BE2C (cell line): ENCODE measurements around the gene RIN3.
A peak's percentile ranks its signal among the peaks of the same experiment; 100 is the strongest.

Source experiments
- DNase-seq: peaks from one replicate; pipeline ENCODE4 v3.0.0-alpha.2; 2020
- H3K27me3 ChIP-seq: fragments of 250-450 bp; sonication (Bioruptor Pico); 2 replicates; pipeline ENCODE4 v1.5.1; 2020; ENCODE audit warnings: mild to moderate bottlenecking
- H3K36me3 ChIP-seq: fragments of 250-450 bp; sonication (Bioruptor Pico); 2 replicates; pipeline ENCODE4 v1.5.1; 2020; ENCODE audit warnings: mild to moderate bottlenecking
- H3K4me1 ChIP-seq: fragments of 250-450 bp; sonication (Bioruptor Pico); 2 replicates; pipeline ENCODE4 v1.5.1; 2020
- H3K4me3 ChIP-seq: 2 replicates; pipeline ENCODE4 v1.5.1; 2011; ENCODE audit warnings: low read depth, low read length
- H3K9me3 ChIP-seq: fragments of 250-450 bp; sonication (Bioruptor Pico); 2 replicates; pipeline ENCODE4 v1.5.1; 2020
- CTCF ChIP-seq: IDR thresholded peaks from 2 replicates; pipeline ENCODE4 v1.5.1; 2012; ENCODE audit warnings: mild to moderate bottlenecking, low read depth, low read length

Gene RIN3

GRCh38 chr14:92680781-92681650 is 167.4 kb downstream of the RIN3 start:
- TF ChIP-seq CTCF: peak; percentile 92
- Histone ChIP-seq H3K4me3 (no peak overlapping the region), H3K36me3 (no peaks in the 10 kb centered on the region), H3K4me1 (no peaks in the 10 kb centered on the region), H3K27me3 (no peaks in the 10 kb centered on the region), H3K9me3 (0 out of 2 replicates have a peak, but pooled peaks cover 2% of the 10 kb centered on the region)
- DNase-seq: peak; percentile 74

GRCh38 chr14:92683041-92683440 is 169.5 kb downstream of the RIN3 start:
- no peak for TF ChIP-seq CTCF
- DNase-seq: no peak
- 0 out of 2 replicates have a peak, but pooled peaks cover 2% of the 10 kb centered on the region for H3K9me3 ChIP-seq
- H3K4me1 ChIP-seq: no peaks in the 10 kb centered on the region
- H3K27me3 ChIP-seq: peaks cover 4% of the 10 kb centered on the region; the same call in 1 of the 2 replicates
- no peaks in the 10 kb centered on the region for H3K36me3 ChIP-seq
- no peak overlapping the region for H3K4me3 ChIP-seq

- TF ChIP-seq CTCF: no peak
- no peak for DNase-seq
Observed at GRCh38 chr14:92684801-92685560, 171.4 kb downstream of the RIN3 start.

GRCh38 chr14:92685784-92686355 is 172.3 kb downstream of the RIN3 start:
- DNase-seq: no peak
- Histone ChIP-seq H3K36me3 (no peaks in the 10 kb centered on the region), H3K4me1 (no peaks in the 10 kb centered on the region), H3K27me3 (peaks cover 5% of the 10 kb centered on the region; the same call in 1 of the 2 replicates), H3K9me3 (no peaks in the 10 kb centered on the region), H3K4me3 (no peak overlapping the region)
- TF ChIP-seq CTCF: no peak

More at GRCh38 chr14:92684801-92685560, 171.4 kb downstream of the RIN3 start:
- 0 out of 2 replicates have a peak, but pooled peaks cover 2% of the 10 kb centered on the region for H3K9me3 ChIP-seq
- H3K36me3 ChIP-seq: no peaks in the 10 kb centered on the region
- H3K4me1 ChIP-seq: no peaks in the 10 kb centered on the region
- H3K27me3 ChIP-seq: peaks cover 5% of the 10 kb centered on the region; the same call in 1 of the 2 replicates
- no peak overlapping the region for H3K4me3 ChIP-seq

- peak overlapping the region; percentile 58 for H3K4me3 ChIP-seq
- DNase-seq: no peak
- no peaks in the 10 kb centered on the region for H3K36me3 ChIP-seq
- no peaks in the 10 kb centered on the region for H3K4me1 ChIP-seq
- TF ChIP-seq CTCF: no peak
- H3K27me3 ChIP-seq: peaks cover 5% of the 10 kb centered on the region; the same call in 1 of the 2 replicates
- no peaks in the 10 kb centered on the region for H3K9me3 ChIP-seq
Observed at GRCh38 chr14:92686411-92686899, 172.9 kb downstream of the RIN3 start.
